GM19240 (cell line): Measurements from ENCODE around the gene SORCS2.
"Not testable (repeated sequence)": the region's sequence is repeated elsewhere in the genome, so short reads cannot be mapped to it uniquely, and the experiment has no call there.

ENCODE experiments used
- DNase-seq: peaks from one replicate; pipeline ENCODE4 v3.0.0; 2011; ENCODE audit warnings: low spot score; ENCODE audit not compliant: insufficient read length

SORCS2 gene

DNA sequence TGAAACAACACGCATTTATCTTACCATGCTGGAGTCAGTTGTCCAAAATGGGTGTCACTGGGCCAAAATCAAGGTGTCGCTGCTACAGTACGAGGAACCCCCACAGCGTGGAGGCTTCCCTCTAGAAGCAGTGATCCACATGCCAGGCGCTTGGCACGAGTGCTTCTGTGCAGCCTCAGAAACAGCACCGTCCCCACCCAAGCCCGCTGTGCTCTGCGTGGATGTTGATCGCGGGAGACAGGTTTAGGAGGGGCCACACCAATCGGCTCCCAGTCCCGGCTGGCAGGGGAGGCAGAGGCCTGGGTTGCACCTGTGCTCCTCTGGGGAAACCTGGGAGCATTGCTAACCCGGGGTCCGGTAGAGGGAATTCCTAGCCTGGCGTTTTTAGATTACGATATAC lies 407.9 kb downstream of the SORCS2 start:
- DNase-seq = no peak

DNA sequence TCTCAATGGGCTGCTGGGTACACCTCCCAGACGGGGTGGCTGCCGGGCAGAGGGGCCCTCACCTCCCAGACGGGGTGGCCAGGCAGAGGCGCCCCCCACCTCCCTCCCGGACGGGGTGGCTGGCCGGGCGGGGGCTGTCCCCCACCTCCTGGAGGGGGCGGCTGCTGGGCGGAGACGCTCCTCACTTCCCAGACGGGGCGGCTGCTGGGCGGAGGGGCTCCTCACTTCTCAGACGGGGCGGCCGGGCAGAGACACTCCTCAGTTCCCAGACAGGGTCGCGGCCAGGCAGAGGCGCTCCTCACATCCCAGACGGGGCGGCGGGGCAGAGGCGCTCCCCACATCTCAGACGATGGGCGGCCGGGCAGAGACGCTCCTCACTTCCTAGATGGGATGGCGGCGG lies 409.8 kb downstream of the SORCS2 start:
- not testable (repeated sequence) for DNase-seq

DNA sequence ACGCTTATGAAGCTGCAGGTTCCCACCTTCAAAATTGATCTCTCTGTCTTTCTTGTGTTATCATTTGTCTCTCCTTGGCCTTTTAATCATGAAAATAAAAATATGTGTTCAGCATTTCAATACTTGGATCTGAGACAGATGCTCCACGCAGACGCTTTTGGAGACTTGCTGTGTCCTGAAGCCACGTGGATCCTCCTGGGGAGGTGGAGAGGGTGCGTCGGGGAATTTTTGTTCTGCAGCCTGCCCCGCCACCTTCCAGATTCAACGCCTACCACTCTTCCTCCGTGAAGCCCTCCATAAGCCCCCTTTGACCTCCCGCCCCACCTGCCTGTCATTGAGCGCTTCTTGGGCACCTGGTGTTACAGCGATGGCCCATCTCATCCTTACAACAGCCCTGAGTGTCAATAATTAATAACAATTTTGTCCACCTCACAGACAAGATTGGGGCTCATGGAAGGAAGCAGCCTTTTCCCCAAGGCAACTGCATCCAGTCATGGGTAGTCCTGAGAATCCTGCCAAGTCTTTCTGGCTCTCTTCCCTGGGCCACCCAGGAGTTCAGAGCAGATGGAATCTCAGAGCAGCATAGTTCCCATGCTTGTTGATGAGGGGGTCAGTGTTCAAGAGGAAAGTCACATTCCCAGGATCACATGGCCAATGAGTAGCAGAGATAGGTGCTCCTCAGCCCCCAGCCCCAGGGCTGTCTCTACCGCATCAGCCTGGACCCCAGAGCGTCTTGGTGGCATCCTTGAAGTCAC lies 415.0 kb downstream of the SORCS2 start:
- DNase-seq = no peak

DNA sequence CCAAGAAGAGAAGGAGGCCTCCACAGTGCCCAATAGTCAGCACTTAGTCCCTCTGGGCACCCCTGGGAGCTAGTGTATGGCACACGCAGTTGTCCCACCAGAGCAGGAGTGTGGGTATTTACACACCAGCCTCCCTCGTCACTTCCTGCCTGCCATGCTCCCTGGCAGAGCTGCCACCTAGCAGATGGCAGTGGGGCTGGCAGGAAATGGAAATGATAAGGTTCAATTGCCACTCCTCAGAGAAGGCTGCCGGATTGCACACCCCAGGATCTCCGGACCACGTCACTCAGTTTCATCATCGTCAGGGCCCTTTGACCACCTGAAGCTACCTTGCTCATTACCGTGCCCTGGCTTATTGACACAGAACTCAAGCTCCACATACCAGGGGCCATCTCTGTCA lies 415.7 kb downstream of the SORCS2 start:
- DNase-seq = no peak

DNA sequence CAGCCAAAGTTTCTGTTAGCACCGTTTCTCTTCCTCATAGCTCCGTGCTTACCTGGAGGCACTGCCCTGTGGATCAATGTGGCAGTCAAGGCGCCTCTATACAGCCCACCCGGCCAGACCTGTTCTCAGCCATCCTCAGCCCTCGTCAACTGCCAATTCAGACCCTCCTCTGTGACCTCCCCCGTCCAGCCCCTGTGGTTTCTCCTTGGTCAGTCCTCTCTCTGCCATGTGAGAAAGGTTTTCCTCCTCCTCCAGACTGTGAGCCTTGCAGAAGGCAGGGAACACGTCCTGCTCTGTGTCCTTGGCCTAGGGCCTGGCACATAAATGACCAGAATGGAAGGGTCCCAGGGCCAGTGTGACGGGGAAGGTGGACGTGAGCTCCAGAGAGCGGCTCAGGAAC lies 417.0 kb downstream of the SORCS2 start:
- DNase-seq = no peak

DNA sequence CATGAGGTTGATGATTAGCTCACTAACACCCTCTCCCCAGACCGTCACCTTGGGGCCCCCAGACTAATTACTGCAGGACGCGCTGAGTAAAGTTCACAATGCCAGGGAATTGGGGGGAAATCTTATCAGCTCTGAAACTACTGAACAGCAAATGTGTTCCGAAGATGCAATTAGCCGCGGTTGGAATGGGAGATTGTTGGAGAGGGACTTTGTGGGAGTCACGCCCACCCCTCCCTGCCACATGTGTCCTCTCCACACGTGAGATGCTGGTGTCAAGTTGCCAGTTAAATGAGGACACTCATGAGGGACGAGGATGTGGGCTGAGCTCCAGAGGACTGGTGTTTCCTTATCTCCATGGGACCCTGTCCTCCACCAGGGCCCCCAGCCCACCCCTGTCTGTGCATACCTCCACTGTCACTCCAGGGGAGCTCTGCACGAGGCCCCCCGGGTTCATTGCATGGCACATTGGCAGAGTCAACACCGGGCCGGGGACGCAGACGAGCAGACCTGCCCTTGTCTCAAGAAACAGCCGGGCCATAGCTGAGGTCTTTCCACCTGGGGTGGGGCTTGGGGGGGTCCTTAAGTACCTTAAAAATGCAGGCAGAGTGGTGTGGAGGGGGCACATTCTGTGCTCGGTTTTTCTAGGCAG lies 417.8 kb downstream of the SORCS2 start:
- DNase-seq = no peak

DNA sequence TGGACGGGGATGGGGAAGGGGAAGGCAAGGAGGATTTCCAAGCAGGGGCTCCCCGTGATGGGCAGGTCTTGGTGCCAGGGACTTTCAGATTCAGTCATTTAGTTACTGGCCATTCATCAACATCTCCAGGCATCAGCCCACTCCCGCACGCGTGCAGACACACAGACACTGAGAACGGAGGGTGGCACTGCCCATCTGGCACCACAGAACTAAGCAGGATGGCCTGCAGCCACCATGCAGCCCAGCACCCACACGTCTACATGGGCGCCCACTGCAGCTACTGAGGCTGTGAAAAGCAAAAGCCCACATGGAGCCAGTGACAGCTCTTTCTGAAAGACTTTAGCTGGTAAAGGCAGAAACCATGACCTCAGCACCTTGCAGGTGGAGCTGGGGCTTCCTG lies 418.5 kb downstream of the SORCS2 start:
- DNase-seq = no peak

DNA sequence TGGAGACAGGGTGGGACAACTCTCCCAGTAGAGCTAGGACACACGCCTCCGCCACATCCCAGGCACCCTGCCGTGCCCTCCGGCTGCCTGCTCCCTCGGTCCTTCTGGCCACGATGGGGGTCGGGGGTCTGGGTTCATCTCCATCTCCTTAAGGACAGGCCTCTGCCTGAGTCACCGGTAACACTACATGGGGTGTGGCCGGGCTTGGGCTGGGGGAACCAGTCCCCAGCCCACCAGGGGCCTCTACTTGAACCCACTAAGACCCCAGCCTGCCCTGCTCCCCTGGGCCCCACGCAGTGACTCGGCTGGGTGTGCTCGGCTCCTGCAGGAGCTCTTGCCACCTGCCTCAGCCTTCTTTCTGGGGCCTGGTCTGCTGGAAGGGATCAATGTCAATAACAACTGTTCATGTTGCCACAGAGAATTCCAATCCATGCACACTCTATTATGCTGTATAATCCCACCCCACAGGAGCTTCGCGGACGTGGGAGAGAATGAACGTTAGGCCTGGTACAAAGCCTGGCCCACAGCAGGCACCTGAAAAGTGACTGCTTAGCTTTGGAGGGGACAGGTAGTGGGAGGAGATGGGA lies 420.1 kb downstream of the SORCS2 start:
- DNase-seq = no peak

DNA sequence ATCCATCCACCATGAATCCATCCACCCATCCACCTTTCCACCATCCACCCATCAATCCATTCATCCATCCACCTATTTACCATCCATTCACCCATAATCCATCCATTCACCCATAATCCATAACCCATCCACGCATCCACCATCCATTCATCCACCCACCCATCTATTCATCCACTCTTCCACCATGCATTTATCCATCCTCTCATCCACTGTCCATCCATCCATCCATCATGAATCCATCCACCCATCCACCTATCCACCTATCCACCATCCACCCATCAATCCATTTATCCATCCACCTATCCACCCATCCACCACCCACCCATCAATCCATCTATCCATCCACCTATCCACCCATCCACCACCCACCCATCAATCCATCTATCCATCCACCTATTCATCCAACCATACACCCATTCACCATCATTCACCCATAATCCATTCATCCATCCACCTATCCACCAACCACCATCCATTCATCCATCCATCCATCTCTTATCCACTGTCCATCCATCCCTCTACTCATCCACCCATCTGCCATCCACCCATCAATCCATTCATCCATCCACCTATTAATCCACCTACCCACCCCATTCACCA lies 422.1 kb downstream of the SORCS2 start:
- no peak for DNase-seq

DNA sequence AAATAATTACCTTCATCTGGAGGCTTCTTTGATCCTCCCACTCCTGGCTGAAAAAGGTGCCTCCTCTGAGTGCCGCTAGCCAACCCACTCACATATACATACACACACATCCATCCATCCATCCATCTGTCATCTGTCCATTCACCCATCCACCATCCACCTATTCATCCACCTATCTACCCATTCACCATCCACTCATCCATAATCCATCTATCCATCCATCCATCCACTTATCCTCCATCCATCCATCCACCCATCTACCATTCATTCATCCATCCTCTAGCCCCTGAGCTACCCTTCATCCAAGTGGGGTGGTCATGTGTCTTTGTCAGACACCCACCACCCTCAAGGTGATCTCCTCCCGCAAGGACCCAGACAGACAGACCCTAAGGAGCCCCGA lies 423.9 kb downstream of the SORCS2 start:
- no peak for DNase-seq

DNA sequence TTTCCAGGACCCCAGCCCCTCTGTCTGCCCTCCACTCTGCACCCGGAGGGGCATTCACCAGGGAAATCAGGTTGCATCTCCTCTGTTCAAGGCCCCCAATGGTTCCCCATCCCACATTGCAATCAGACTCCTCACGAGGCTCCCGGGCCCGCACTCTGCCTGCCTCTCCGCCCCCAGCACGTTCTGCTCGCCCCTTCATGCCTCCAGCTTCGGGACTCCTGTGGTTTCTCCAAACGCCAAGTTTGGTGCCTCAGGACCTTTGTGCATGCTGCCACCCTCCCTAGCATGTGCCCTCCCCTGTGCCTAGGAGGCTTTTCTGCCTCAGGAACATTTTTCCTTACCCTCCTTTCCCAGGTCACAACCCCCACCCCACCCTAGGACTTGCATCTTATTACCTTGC lies 426.0 kb downstream of the SORCS2 start:
- no peak for DNase-seq

DNA sequence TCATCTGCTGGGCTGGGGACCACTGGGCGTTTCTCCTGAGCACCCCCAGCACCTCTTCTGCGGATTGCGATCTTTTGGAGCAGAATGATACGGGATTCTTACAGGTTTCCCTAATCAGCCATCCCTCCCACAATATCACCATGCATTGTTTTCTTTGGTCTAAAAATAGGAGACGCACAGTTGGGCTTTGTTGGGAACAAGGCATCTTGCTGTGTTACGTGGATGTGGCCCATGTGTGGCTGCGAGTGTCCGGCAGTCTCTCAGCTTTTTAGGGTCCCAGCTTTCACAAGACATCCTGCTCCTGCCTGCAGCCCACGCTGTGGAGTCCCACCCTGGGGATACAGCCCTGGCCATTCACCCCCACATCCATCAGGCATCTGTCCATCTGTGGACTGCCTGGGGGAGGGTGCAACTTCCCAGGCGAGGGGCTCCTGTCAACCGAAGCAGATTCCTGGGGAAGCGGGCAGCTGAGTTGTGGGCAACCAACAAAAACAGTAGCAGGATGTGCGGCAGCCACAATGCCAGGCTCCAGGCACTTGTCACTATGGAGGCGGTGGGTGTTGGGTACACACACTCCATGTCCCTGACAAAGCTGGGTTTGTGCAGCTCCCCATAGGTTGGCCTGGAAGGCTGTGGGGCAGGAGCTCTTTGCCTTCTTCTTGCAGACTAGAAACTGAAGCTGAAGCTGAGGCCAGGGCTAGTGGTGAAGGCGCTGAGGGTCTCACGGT lies 427.9 kb downstream of the SORCS2 start:
- DNase-seq = no peak

DNA sequence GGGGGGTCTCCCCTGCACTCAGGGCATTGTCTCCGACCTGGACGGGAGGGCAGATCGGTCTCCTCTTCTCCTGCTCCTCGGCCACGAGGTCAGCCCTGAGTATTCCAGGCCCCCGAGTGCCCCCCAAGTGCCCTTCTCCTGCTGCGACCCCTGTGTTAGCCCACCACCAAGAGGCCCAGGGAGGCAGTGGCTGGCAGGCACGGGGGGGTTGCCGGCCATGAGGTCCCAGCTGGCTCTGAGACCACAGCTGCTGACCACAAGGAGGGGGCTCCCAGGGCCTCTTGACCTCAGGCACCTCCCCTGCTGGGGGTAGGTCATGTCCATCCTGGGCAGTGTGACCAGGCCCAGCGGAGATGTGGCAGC lies 428.5 kb downstream of the SORCS2 start:
- no peak for DNase-seq

DNA sequence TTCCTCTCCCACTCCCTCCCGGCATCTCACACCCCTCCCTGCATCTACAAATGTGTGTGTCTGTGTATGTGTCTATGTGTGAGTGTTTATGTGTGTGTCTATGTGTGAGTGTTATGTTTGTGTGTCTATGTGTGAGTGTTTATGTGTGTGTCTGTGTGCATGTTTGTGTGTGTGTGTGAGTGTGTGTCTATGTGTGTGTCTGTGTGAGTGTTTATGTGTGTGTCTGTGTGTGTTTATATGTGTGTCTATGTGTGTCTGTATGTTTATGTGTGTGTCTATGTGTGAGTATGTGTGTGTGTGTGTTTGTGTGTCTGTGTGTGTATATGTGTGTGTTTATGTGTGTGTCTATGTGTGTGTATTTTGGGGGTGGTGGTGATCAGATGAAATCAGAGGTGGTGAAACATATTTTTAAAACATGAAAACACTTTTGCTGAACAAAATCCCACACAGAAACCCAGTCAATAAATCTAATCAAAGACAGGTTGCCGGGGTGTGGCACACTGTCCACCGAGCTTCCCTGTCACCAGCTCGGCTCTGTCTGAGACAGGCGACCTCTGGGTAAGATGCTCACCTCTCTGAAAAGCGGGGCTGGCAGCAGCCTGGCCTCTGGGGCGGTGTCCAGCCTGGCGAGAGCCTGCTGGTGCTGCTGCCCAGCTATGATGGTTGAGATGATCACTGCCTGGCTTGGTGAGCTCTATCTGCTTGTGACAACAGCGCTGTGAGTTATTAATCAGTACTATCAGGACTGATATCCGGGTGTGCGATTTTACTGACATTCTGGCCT lies 429.1 kb downstream of the SORCS2 start:
- DNase-seq = no peak

DNA sequence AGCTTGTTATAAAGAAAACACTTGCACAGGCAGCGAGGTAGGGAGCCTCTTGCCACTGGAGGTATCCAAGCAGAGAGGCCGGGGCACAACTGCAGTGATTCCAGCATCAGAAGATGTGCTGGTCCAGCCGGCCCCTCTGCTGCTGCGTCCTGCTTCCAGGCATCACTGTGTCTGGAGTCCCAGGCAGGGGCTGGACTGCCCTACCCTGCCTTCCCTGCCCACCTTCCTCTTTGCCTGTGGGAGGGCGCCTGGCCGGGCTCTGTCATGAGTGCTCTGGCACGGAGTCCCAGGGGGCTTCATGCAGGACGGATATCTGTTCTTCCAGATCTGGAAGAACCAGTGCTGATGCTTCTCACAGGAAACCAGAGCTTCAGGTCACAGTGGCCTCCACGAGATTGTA lies 430.0 kb downstream of the SORCS2 start:
- DNase-seq = no peak

DNA sequence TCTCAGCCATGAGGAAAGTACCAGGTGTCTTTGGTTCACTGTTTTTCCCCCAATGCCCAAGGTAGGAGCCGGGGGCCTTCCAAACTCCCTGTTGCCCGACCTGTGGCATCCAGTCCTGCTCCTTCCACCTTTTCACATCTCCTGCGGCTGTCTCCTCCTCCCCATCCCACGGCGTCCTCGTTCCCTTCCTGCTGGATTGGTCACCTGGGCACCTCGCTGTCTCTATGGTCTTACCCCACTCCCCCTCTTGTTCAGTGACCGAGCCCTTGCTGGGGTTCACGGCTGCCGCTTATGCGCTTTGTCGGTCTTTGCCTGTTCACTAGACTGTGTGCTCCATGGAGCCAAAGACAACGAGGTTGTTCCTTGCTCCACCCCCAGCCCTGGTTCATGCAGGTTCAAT lies 431.1 kb downstream of the SORCS2 start:
- DNase-seq = no peak

DNA sequence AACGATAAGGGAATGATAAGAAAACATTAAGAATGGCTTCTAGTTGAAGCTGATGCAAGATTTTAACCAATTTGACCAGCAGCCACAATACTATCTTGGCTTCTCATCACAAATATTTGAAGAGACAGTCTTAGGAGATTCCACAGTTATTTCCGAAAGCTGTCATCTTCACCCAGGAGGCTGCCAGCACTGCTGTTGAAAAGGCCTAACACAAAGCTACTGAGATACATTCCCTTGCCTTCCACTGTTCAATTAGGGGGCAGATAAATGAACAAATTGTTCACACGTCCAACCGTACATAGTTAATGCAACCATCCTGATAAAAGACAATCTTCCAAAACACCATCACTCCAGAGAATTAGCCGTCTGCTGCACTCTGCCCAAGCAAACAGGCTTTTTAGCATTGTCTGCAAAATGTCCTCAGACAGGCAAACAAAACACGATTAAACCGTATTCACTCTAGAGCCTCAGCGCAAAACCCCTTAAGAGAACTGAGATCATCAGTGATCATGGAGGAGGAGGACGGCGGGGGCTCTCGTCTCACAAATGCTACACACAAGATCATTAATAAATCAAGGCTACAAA lies 432.1 kb downstream of the SORCS2 start:
- DNase-seq = no peak

DNA sequence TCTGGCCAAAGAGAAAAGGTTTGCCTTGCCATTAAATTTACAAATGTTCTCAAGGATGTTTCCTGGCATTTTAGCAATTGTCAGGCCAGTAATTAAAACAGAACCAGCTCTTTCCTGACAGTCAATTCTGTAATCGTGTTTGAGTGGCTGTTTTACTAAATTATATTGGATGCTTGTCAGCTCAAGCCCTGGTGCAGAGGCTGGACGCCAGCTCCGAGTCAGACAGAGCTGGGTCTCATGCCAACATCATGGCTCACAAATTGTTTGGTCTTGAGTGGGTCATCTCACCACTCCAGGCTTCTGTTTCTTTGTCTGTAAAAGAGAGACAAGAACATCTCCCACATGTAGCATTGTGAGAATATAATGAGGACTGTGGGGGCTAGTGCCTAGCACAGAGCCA lies 432.7 kb downstream of the SORCS2 start:
- no peak for DNase-seq

DNA sequence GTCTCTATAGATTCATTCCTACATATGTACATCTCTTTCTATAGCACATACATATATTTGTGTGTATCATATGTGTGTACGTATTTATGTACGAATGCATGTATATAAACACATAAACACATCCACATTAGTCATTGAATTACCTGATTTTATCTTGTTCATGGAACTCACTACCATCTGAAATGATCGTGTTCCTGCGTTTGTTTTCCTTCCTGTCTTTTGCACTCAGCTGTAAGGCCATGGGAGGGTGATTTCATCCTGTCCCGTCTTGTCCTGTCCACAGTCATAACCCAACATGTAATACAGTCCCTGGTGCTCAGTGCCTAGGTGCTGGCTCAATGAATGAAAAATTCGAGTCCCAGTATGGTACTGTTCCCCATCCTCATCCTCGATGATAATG lies 434.2 kb downstream of the SORCS2 start:
- DNase-seq = no peak
